Measurements from ENCODE around the gene DNAI2. TPM values are rescaled to one million over a fixed set of nuclear protein-coding genes. Genes with fewer than 3 reads are reported as not detected.
"Not testable (repeated sequence)": the region's sequence is repeated elsewhere in the genome, so short reads cannot be mapped to it uniquely, and the experiment has no call there.

Gene DNAI2
- polyA plus RNA-seq, 4 donors = 0.19 TPM; not detected in 3

- no peak for DNase-seq (ENCODE audit: low read depth in 4 of 4, low spot score in 3 of 4)
Measured at GRCh38 chr17:74272731-74273201, 1.3 kb upstream of the DNAI2 start.

- no peak for DNase-seq (ENCODE audit: low read depth in 4 of 4, low spot score in 3 of 4)
Measured at GRCh38 chr17:74274709-74275340, 791 bp downstream of the DNAI2 start.

- no peak for DNase-seq (ENCODE audit: low read depth in 4 of 4, low spot score in 3 of 4)
Measured at GRCh38 chr17:74276051-74276476, 2.0 kb downstream of the DNAI2 start.

GRCh38 chr17:74276541-74277009 lies 2.5 kb downstream of the DNAI2 start:
- no peak for DNase-seq (ENCODE audit: low read depth in 4 of 4, low spot score in 3 of 4)

GRCh38 chr17:74277935-74278334 lies 3.9 kb downstream of the DNAI2 start:
- DNase-seq (ENCODE audit: low read depth in 4 of 4, low spot score in 3 of 4) = no peak

- DNase-seq (ENCODE audit: low read depth in 4 of 4, low spot score in 3 of 4) = not testable (repeated sequence)
Measured at GRCh38 chr17:74279617-74280016, 5.6 kb downstream of the DNAI2 start.

GRCh38 chr17:74280093-74280513 lies 6.1 kb downstream of the DNAI2 start:
- no peak for DNase-seq (ENCODE audit: low read depth in 4 of 4, low spot score in 3 of 4)

- no peak for DNase-seq (ENCODE audit: low read depth in 4 of 4, low spot score in 3 of 4)
Measured at GRCh38 chr17:74281799-74282198, 7.8 kb downstream of the DNAI2 start.

GRCh38 chr17:74282274-74282586 lies 8.2 kb downstream of the DNAI2 start:
- DNase-seq (ENCODE audit: low read depth in 4 of 4, low spot score in 3 of 4) = not testable (repeated sequence)

- DNase-seq (ENCODE audit: low read depth in 4 of 4, low spot score in 3 of 4) = no peak
Measured at GRCh38 chr17:74282587-74283370, 8.7 kb downstream of the DNAI2 start.

- DNase-seq (ENCODE audit: low read depth in 4 of 4, low spot score in 3 of 4) = no peak
Measured at GRCh38 chr17:74283371-74283673, 9.3 kb downstream of the DNAI2 start.

- DNase-seq (ENCODE audit: low read depth in 4 of 4, low spot score in 3 of 4) = no peak
Measured at GRCh38 chr17:74287031-74287602, 13.1 kb downstream of the DNAI2 start.

- no peak for DNase-seq (ENCODE audit: low read depth in 4 of 4, low spot score in 3 of 4)
Measured at GRCh38 chr17:74288785-74289184, 14.8 kb downstream of the DNAI2 start.

- no peak for DNase-seq (ENCODE audit: low read depth in 4 of 4, low spot score in 3 of 4)
Measured at GRCh38 chr17:74289688-74290087, 15.7 kb downstream of the DNAI2 start.

- DNase-seq (ENCODE audit: low read depth in 4 of 4, low spot score in 3 of 4) = no peak
Measured at GRCh38 chr17:74290340-74290739, 16.3 kb downstream of the DNAI2 start.

- DNase-seq (ENCODE audit: low read depth in 4 of 4, low spot score in 3 of 4) = no peak
Measured at GRCh38 chr17:74292495-74292894, 18.5 kb downstream of the DNAI2 start.

GRCh38 chr17:74295625-74296547 lies 21.9 kb downstream of the DNAI2 start:
- no peak for DNase-seq (ENCODE audit: low read depth in 4 of 4, low spot score in 3 of 4)

GRCh38 chr17:74296548-74296936 lies 22.5 kb downstream of the DNAI2 start:
- peak in 1 of 4 donors; percentile 43 for DNase-seq (ENCODE audit: low read depth in 4 of 4, low spot score in 3 of 4)

GRCh38 chr17:74297941-74298340 lies 23.9 kb downstream of the DNAI2 start:
- no peak for DNase-seq (ENCODE audit: low read depth in 4 of 4, low spot score in 3 of 4)

GRCh38 chr17:74298778-74299177 lies 24.7 kb downstream of the DNAI2 start:
- DNase-seq (ENCODE audit: low read depth in 4 of 4, low spot score in 3 of 4) = no peak

All from right renal pelvis (tissue), 4 donors.